Parathyroid adenoma (tissue), 2 donors: Measurements from ENCODE around the gene SFXN5.
A peak's percentile ranks its signal among the peaks of the same experiment; 100 is the strongest.

Source experiments
- H2AFZ ChIP-seq: fragments of 300-600 bp; sonication (generic); one replicate; pipeline ENCODE4 v1.7.0; 2017; ENCODE audit warnings: antibody characterized with exemption, mild to moderate bottlenecking
- H3K27ac ChIP-seq: fragments of 300-600 bp; sonication (generic); one replicate; pipeline ENCODE4 v1.7.0; 2017
- H3K27me3 ChIP-seq: fragments of 300-600 bp; sonication (generic); one replicate; pipeline ENCODE4 v1.7.0; 2017; ENCODE audit warnings: low read length; ENCODE audit not compliant: control insufficient read depth, insufficient read depth
- H3K36me3 ChIP-seq: fragments of 300-600 bp; sonication (generic); one replicate; pipeline ENCODE4 v1.7.0; 2017; ENCODE audit warnings: low read length; ENCODE audit not compliant: control insufficient read depth, insufficient read depth
- H3K4me1 ChIP-seq: fragments of 300-600 bp; sonication (generic); one replicate; pipeline ENCODE4 v1.7.0; 2017; ENCODE audit warnings: control low read depth
- H3K4me2 ChIP-seq: fragments of 300-600 bp; sonication (generic); one replicate; pipeline ENCODE4 v1.7.0; 2017; ENCODE audit warnings: low read length
- H3K4me3 ChIP-seq: fragments of 300-600 bp; sonication (generic); one replicate; pipeline ENCODE4 v1.7.0; 2017; ENCODE audit warnings: low read depth, low read length
- H3K79me2 ChIP-seq: fragments of 300-600 bp; sonication (generic); one replicate; pipeline ENCODE4 v1.7.0; 2017; ENCODE audit warnings: control low read depth
- H3K9ac ChIP-seq: fragments of 300-600 bp; sonication (generic); one replicate; pipeline ENCODE4 v1.7.0; 2017; ENCODE audit warnings: mild to moderate bottlenecking
- H3K9me3 ChIP-seq: fragments of 300-600 bp; sonication (generic); one replicate; pipeline ENCODE4 v1.7.0; 2017; ENCODE audit warnings: low read length; ENCODE audit not compliant: control insufficient read depth
- TF ChIP-seq, protein P1 (sequence below): fragments of 300-600 bp; sonication (generic); IDR thresholded peaks from one replicate; pipeline ENCODE4 v1.7.0; 2017; ENCODE audit warnings: antibody characterized with exemption, mild to moderate bottlenecking
- donor health status: primary hyperparathyroidism.

The SFXN5 gene

DNA sequence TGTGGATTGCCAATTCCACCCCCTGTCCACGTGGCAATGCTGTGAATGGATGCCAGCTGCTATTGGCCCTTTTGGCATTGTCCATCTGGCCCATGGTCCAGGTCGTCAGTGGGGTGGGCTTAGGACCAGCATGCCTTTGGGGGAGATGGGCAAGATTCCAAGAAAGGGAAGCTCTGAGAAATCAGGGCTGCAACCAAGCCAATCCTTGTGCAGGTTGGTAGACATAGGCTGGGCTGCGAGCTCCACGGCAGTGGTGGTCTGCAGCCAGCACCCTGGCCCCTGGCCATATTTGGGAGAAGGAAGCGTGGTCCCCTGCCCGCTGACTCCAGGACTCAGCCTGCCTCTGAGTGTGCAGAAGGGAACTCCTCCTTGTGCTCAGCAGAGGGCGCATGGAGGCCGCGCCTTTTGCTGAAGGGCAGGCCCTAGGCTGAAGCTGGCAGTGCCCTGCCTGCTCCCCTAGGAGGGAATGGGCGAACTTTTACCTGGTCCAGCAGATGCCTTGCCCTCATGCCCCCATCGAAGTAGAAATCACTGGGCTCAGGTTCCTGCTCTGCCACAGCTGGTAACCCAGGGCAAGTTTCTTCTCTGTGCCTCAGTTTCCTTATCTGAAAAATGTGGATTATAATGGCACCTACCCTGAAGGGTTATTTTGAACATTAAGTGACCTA, 178.9 kb downstream of the SFXN5 start:
- TF ChIP-seq, protein P1, sequence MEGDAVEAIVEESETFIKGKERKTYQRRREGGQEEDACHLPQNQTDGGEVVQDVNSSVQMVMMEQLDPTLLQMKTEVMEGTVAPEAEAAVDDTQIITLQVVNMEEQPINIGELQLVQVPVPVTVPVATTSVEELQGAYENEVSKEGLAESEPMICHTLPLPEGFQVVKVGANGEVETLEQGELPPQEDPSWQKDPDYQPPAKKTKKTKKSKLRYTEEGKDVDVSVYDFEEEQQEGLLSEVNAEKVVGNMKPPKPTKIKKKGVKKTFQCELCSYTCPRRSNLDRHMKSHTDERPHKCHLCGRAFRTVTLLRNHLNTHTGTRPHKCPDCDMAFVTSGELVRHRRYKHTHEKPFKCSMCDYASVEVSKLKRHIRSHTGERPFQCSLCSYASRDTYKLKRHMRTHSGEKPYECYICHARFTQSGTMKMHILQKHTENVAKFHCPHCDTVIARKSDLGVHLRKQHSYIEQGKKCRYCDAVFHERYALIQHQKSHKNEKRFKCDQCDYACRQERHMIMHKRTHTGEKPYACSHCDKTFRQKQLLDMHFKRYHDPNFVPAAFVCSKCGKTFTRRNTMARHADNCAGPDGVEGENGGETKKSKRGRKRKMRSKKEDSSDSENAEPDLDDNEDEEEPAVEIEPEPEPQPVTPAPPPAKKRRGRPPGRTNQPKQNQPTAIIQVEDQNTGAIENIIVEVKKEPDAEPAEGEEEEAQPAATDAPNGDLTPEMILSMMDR, result peak; percentile 82

More for the DNA sequence above, 178.9 kb downstream of the SFXN5 start:
- no peaks in the 10 kb centered on the region for H3K9me3 ChIP-seq
- no peak overlapping the region for H3K27ac ChIP-seq
- no peaks in the 10 kb centered on the region for H3K27me3 ChIP-seq
- no peak overlapping the region for H2AFZ ChIP-seq
- H3K36me3 ChIP-seq, result no peaks in the 10 kb centered on the region
- H3K79me2 ChIP-seq, result peaks cover 7% of the 10 kb centered on the region
- no peak overlapping the region for H3K4me2 ChIP-seq
- no peak overlapping the region for H3K4me3 ChIP-seq
- H3K9ac ChIP-seq, result no peak overlapping the region
- peaks cover 13% of the 10 kb centered on the region for H3K4me1 ChIP-seq
